HepG2 (cell line): Measurements from ENCODE around the gene GLIPR1. TPM values are rescaled to one million over a fixed set of nuclear protein-coding genes. Genes with fewer than 3 reads are reported as not detected.
A peak's percentile ranks its signal among the peaks of the same experiment; 100 is the strongest.

Experiments
- ATAC-seq: fragments of 200-7000 bp; cut with Tn5 transposase; 3 replicates; pipeline ENCODE4 v1.9.1; 2020; ENCODE audit warnings: mild to moderate bottlenecking, moderate library complexity
- BruUV-seq: library from RNA; stranded (reverse); fragments of 400-500 nt; replicated peaks from 2 replicates; lab custom pipeline; 2021; lab: Mats Ljungman, UMichigan
- CTCF ChIA-PET: fragments of 300-600 bp; formaldehyde crosslinking; extraction: SDS; loops from one replicate; lab custom pipeline; 2021; ENCODE audit warnings: low total read pairs, inconsistent platforms, low intra/inter-chr PET ratio; lab: Yijun Ruan, JAX
- POLR2A ChIA-PET: fragments of 350-600 bp; sonication (Branson Sonifier 250); formaldehyde crosslinking; loops from one replicate; lab custom pipeline; 2020; ENCODE audit warnings: antibody characterized with exemption, inconsistent platforms; lab: Yijun Ruan, JAX
- DNase-seq: peaks from one replicate; pipeline ENCODE4 v3.0.0-alpha.2; 2015; ENCODE audit warnings: low spot score
- FAIRE-seq: peaks from 3 replicates; lab custom pipeline; 2011; peaks lifted over from hg19 to GRCh38; lab: Jason Lieb, UNC
- H2AFZ ChIP-seq: one replicate; pipeline ENCODE4 v1.6.1; 2011; ENCODE audit warnings: low read length, inconsistent platforms
- H3K27ac ChIP-seq: fragments of 300-600 bp; 3 replicates; pipeline ENCODE4 v1.8.0; 2011; ENCODE audit warnings: mixed run types, mild to moderate bottlenecking, mixed read lengths, low read length, inconsistent platforms; ENCODE audit not compliant: insufficient read depth; ENCODE audit errors: extremely low read length
- H3K27me3 ChIP-seq, 2 experiments: fragments of 200-600 bp in 1 of 2; 2 replicates in 1 of 2; 3 replicates in 1 of 2; pipeline versions ENCODE4 v1.6.0 to v1.8.0; 2011; ENCODE audit warnings: low read length in 2 of 2, mild to moderate bottlenecking in 2 of 2, moderate library complexity in 2 of 2, inconsistent platforms in 1 of 2; ENCODE audit not compliant: insufficient read depth in 2 of 2, control insufficient read depth in 1 of 2
- H3K36me3 ChIP-seq, 2 experiments: fragments of 200-600 bp in 1 of 2; replicated peaks in 1 of 2; 2 replicates in 1 of 2; 3 replicates in 1 of 2; pipeline versions ENCODE4 v1.5.1 to v1.8.0; 2011; ENCODE audit warnings: low read length in 2 of 2, inconsistent platforms in 1 of 2; ENCODE audit not compliant: insufficient read depth in 2 of 2, control insufficient read depth in 1 of 2
- H3K4me1 ChIP-seq: 2 replicates; pipeline ENCODE4 v1.5.1; 2012; ENCODE audit warnings: low read length, inconsistent platforms; ENCODE audit not compliant: insufficient read depth
- H3K4me2 ChIP-seq: 2 replicates; pipeline ENCODE4 v1.6.0; 2011; ENCODE audit warnings: low read depth, low read length, inconsistent platforms
- H3K4me3 ChIP-seq, 3 experiments: fragments of 200-600 bp in 1 of 3; sonication (generic), shearing (Covaris generic) in 1 of 3; replicated peaks in 1 of 3; 2 replicates each; pipeline ENCODE4 v1.5.1; 2011 to 2016; ENCODE audit warnings: low read length in 3 of 3, inconsistent platforms in 2 of 3, low read depth in 2 of 3, mild to moderate bottlenecking in 2 of 3, control low read depth in 1 of 3, mixed read lengths in 1 of 3; ENCODE audit not compliant: insufficient read depth in 1 of 3
- H3K79me2 ChIP-seq: one replicate; pipeline ENCODE4 v1.6.1; 2011; ENCODE audit warnings: low read length, inconsistent platforms; ENCODE audit not compliant: insufficient read depth
- H3K9ac ChIP-seq: 2 replicates; pipeline ENCODE4 v1.6.0; 2011; ENCODE audit warnings: mild to moderate bottlenecking, low read depth, low read length, inconsistent platforms; ENCODE audit not compliant: insufficient read depth
- H3K9me3 ChIP-seq: 2 replicates; pipeline ENCODE4 v1.5.1; 2012; ENCODE audit warnings: mild to moderate bottlenecking, low read length
- H4K20me1 ChIP-seq: 2 replicates; pipeline ENCODE4 v1.6.0; 2011; ENCODE audit warnings: inconsistent platforms, mild to moderate bottlenecking, low read length, moderate library complexity; ENCODE audit not compliant: insufficient read depth
- ARNTL ChIP-seq: sonication (generic); formaldehyde crosslinking; IDR thresholded peaks from 2 replicates; pipeline ENCODE4 v1.4.0; 2020; ENCODE audit warnings: mild to moderate bottlenecking, missing genetic modification reagents
- HNRNPUL1 ChIP-seq: fragments of 200-400 bp; formaldehyde crosslinking; IDR thresholded peaks from 2 replicates; pipeline ENCODE4 v1.6.1; 2017; ENCODE audit warnings: low read depth, mild to moderate bottlenecking, low read length, moderate library complexity
- IKZF4 ChIP-seq: sonication (generic); formaldehyde crosslinking; IDR thresholded peaks from 2 replicates; pipeline ENCODE4 v1.5.1; 2020; ENCODE audit warnings: borderline replicate concordance, mild to moderate bottlenecking, low read depth, missing genetic modification reagents; ENCODE audit errors: not compliant biosample characterization
- KLF16 ChIP-seq, 2 experiments: sonication (generic) in 1 of 2; formaldehyde crosslinking in 1 of 2; IDR thresholded peaks; 2 replicates each; pipeline versions ENCODE4 v1.6.1 to v1.8.0; 2016 to 2023; ENCODE audit warnings: missing genetic modification reagents in 2 of 2, missing compliant biosample characterization in 1 of 2
- NCOA2 ChIP-seq: sonication (generic); formaldehyde crosslinking; IDR thresholded peaks from 2 replicates; pipeline ENCODE4 v1.8.0; 2022; ENCODE audit warnings: inconsistent platforms
- RBFOX2 ChIP-seq: fragments of 200-400 bp; formaldehyde crosslinking; IDR thresholded peaks from 2 replicates; pipeline ENCODE4 v1.6.1; 2017; ENCODE audit warnings: low read depth, mild to moderate bottlenecking, low read length
- SMAD9 ChIP-seq: sonication (generic); formaldehyde crosslinking; IDR thresholded peaks from 2 replicates; pipeline ENCODE4 v1.5.1; 2020; ENCODE audit warnings: mild to moderate bottlenecking, missing genetic modification reagents
- SNRNP70 ChIP-seq: fragments of 200-400 bp; formaldehyde crosslinking; IDR thresholded peaks from 2 replicates; pipeline ENCODE4 v1.6.1; 2017; ENCODE audit warnings: mild to moderate bottlenecking, low read depth, low read length, moderate library complexity
- SRSF4 ChIP-seq: fragments of 200-400 bp; formaldehyde crosslinking; IDR thresholded peaks from one replicate; pipeline ENCODE4 v1.6.1; 2018; ENCODE audit warnings: mild to moderate bottlenecking, low read depth, low read length, moderate library complexity; ENCODE audit not compliant: poor library complexity, severe bottlenecking
- TSC22D2 ChIP-seq: sonication (generic); formaldehyde crosslinking; IDR thresholded peaks from 2 replicates; pipeline ENCODE4 v1.5.1; 2020; ENCODE audit warnings: missing genetic modification reagents, mild to moderate bottlenecking, borderline replicate concordance
- ZNF160 ChIP-seq: sonication (generic); formaldehyde crosslinking; IDR thresholded peaks from 2 replicates; pipeline ENCODE4 v1.8.0; 2022; ENCODE audit warnings: mild to moderate bottlenecking, inconsistent platforms, missing genetic modification reagents
- ZNF549 ChIP-seq: sonication (generic); formaldehyde crosslinking; IDR thresholded peaks from 2 replicates; pipeline ENCODE4 v1.5.0; 2020; ENCODE audit warnings: missing genetic modification reagents
- ZNF710 ChIP-seq: sonication (generic); formaldehyde crosslinking; IDR thresholded peaks from 2 replicates; pipeline ENCODE4 v1.5.0; 2020; ENCODE audit warnings: mild to moderate bottlenecking, missing genetic modification reagents, borderline replicate concordance
- ZNF788 ChIP-seq: sonication (generic); formaldehyde crosslinking; IDR thresholded peaks from 2 replicates; pipeline ENCODE4 v1.5.0; 2020; ENCODE audit warnings: mild to moderate bottlenecking, missing genetic modification reagents, borderline replicate concordance
- WGBS: methylation state at CpG from one replicate; pipeline ENCODE4 v1.1.6; 2017; ENCODE audit warnings: low lambda C conversion rate; 5-methylcytosine and 5-hydroxymethylcytosine counted together
- in situ Hi-C: cut with HindIII; loops from 2 replicates; pipeline ENCODE4 v1.10.0; 2017; ENCODE audit warnings: low pct_unique_long_range_greater_than_20kb; ENCODE audit not compliant: extremely low pct_ligation_motif_present
- intact Hi-C: fragments of 100-400 bp; cut with micrococcal nuclease; formaldehyde crosslinking; loops from one replicate; pipeline ENCODE4 v1.10.0; 2022; ENCODE audit not compliant: unreplicated experiment
- polyA plus RNA-seq, 8 experiments: library from polyadenylated mRNA; depleted of rRNA in 3 of 8; stranded (reverse) in 7 of 8; unstranded in 1 of 8; fragments of >200 nt; fragmentation: Illumina TruSeq in 4 of 8; extraction: Trizol in 4 of 8; gene quantifications; 2 replicates each; pipeline versions ENCODE4 v1.2.1 to v1.2.3, GENCODE V29; 2011 to 2016; ENCODE audit warnings: low read depth in 4 of 8, missing spikeins in 1 of 8, mixed read lengths in 1 of 8; ENCODE audit not compliant: insufficient read depth in 1 of 8
- total RNA-seq, 5 experiments: library from RNA; depleted of rRNA; stranded (reverse); fragments of >200 nt; fragmentation: Illumina TruSeq; extraction: Trizol; gene quantifications; 2 replicates each; pipeline ENCODE4 v1.2.3, GENCODE V29; 2016; ENCODE audit warnings: low read depth in 1 of 5

GLIPR1 gene
- total and polyA plus RNA-seq, 2 of the 13 experiments (the other 11 are each of a cell fraction or from before 2014, with no cell fraction given) = 1.9 to 5.0 TPM

DNA sequence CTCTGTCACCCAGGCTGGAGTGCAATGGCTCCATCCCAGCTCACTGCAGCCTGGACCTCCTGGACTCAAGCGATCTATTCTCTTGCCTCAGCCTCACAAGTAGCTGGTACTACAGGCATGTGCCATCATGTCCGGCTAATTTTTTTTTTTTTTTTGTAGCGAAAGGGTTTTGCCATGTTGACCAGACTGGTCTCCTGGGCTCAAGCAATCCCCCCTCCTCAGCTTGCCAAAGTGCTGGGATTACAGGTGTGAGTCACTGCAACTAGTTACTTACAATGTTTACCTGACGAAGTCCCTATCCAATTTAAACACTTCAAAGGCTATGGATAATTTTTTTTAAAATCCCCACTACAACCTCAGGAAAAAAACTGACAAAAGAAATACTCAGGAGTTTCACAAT lies 29.1 kb downstream of the GLIPR1 start:
- no TSS peak for BruUV-seq
- Histone ChIP-seq H3K9ac (peak overlapping the region; percentile 84), H3K36me3 (peaks cover 2 to 17% of the 10 kb centered on the region in 2 experiments), H4K20me1 (no peaks in the 10 kb centered on the region; the same call in 1 of the 2 replicates), H3K9me3 (no peaks in the 10 kb centered on the region), H3K4me2 (peak overlapping the region; percentile 79), H3K79me2 (peaks cover 48% of the 10 kb centered on the region), H3K4me1 (peaks cover 36% of the 10 kb centered on the region), H2AFZ (no peak overlapping the region), H3K4me3 (peak overlapping the region; percentile 80 to 89 (median 88)), H3K27me3 (no peaks in the 10 kb centered on the region; a peak in 2 of 5 replicates), H3K27ac (no peak overlapping the region)
- in situ Hi-C loops = loop anchor here (5.0 to 10.0 kb wide), 3 partner anchors 175 to 835 kb away; partner anchors contain the start of genes BBS10, CAPS2, GLIPR1L1 and PHLDA1
- ChIA-PET CTCF (no interaction called here), POLR2A (no interaction called here)
- ATAC-seq (no peak), DNase-seq (no peak), FAIRE-seq (no peak)
- TF ChIP-seq ZNF549 (CRISPR knock-in tag) = no peak
- no peak for TF ChIP-seq TSC22D2 (CRISPR knock-in tag)
- TF ChIP-seq KLF16 (CRISPR knock-in tag; IDR thresholded peaks at IDR 0.05) = no peak
- no peak for TF ChIP-seq ZNF160 (CRISPR knock-in tag)
- no peak for TF ChIP-seq ZNF788
- TF ChIP-seq SNRNP70 = no peak
- no peak for TF ChIP-seq SRSF4
- no peak for TF ChIP-seq ARNTL (CRISPR knock-in tag)
- TF ChIP-seq HNRNPUL1 = no peak
- TF ChIP-seq NCOA2 (CRISPR knock-in tag) = no peak
- no peak for TF ChIP-seq SMAD9
- no peak for TF ChIP-seq RBFOX2
- no peak for TF ChIP-seq IKZF4 (CRISPR knock-in tag)
- no peak for TF ChIP-seq ZNF710 (CRISPR knock-in tag)
- intact Hi-C loops = no loop called here
- 51% methylated on average over 4 of the region's 4 CpGs for WGBS
